WTC11 (cell line): ENCODE data around the gene PDCD10. TPM values are rescaled to one million over a fixed set of nuclear protein-coding genes. Genes with fewer than 3 reads are reported as not detected.

Source experiments
- ATAC-seq: fragments of 200-7000 bp; cut with Tn5 transposase; 2 replicates; pipeline ENCODE4 v1.10.0; 2021; ENCODE audit warnings: mild to moderate bottlenecking, moderate library complexity
- CTCF ChIA-PET: fragments of 300-600 bp; sonication (Branson Sonifier 250); formaldehyde crosslinking; loops from one replicate; lab custom pipeline; 2021; ENCODE audit warnings: antibody characterized with exemption; lab: Charles Lee
- POLR2A ChIA-PET: fragments of 350-600 bp; sonication (Branson Sonifier 250); formaldehyde crosslinking; loops from one replicate; lab custom pipeline; 2021; ENCODE audit warnings: antibody characterized with exemption; lab: Charles Lee
- DNase-seq: peaks from one replicate; pipeline ENCODE4 v3.0.0; 2021; ENCODE audit warnings: low spot score
- H3K27ac Mint-ChIP-seq: 2 replicates; pipeline ENCODE4 v1.8.0; 2021; ENCODE audit warnings: mixed read lengths
- H3K27me3 Mint-ChIP-seq: 2 replicates; pipeline ENCODE4 v1.8.0; 2021; ENCODE audit warnings: low read depth, mild to moderate bottlenecking, moderate library complexity, mixed read lengths
- H3K36me3 Mint-ChIP-seq: 2 replicates; pipeline ENCODE4 v1.8.0; 2021; ENCODE audit warnings: mixed read lengths
- H3K4me1 Mint-ChIP-seq: 2 replicates; pipeline ENCODE4 v1.8.0; 2022; ENCODE audit warnings: mixed read lengths
- H3K4me3 Mint-ChIP-seq: 2 replicates; pipeline ENCODE4 v1.8.0; 2021; ENCODE audit warnings: mild to moderate bottlenecking, moderate library complexity, mixed read lengths
- H3K9me3 Mint-ChIP-seq: 2 replicates; pipeline ENCODE4 v1.8.0; 2021; ENCODE audit warnings: mixed read lengths
- AFF4 ChIP-seq: sonication (generic); formaldehyde crosslinking; IDR thresholded peaks from 2 replicates; pipeline ENCODE4 v1.8.1; 2023; ENCODE audit warnings: mild to moderate bottlenecking, missing genetic modification reagents, borderline replicate concordance
- FOXP1 ChIP-seq: sonication (generic); formaldehyde crosslinking; IDR thresholded peaks from 2 replicates; pipeline ENCODE4 v1.8.0; 2022; ENCODE audit warnings: missing genetic modification reagents, mild to moderate bottlenecking, moderate library complexity, borderline replicate concordance
- HMGXB4 ChIP-seq: sonication (generic); formaldehyde crosslinking; IDR thresholded peaks from 2 replicates; pipeline ENCODE4 v1.8.1; 2023; ENCODE audit warnings: mild to moderate bottlenecking, moderate library complexity, missing genetic modification reagents
- IRF2 ChIP-seq: sonication (generic); formaldehyde crosslinking; IDR thresholded peaks from 2 replicates; pipeline ENCODE4 v1.8.0; 2022; ENCODE audit warnings: low read depth, missing genetic modification reagents, borderline replicate concordance
- MXD4 ChIP-seq: fragments of 250-450 bp; sonication (Bioruptor Pico); IDR thresholded peaks from 2 replicates; pipeline ENCODE4 v1.8.0; 2021; ENCODE audit warnings: mild to moderate bottlenecking, moderate library complexity, borderline replicate concordance
- NR3C1 ChIP-seq: sonication (generic); formaldehyde crosslinking; conservative IDR thresholded peaks from 2 replicates; pipeline ENCODE4 v1.8.1; 2023; ENCODE audit warnings: low read depth, mild to moderate bottlenecking, missing genetic modification reagents
- PREB ChIP-seq: sonication (generic); formaldehyde crosslinking; IDR thresholded peaks from 2 replicates; pipeline ENCODE4 v1.8.1; 2022; ENCODE audit warnings: mild to moderate bottlenecking, missing genetic modification reagents, moderate library complexity, borderline replicate concordance
- SP1 ChIP-seq: sonication (generic); formaldehyde crosslinking; conservative IDR thresholded peaks from 2 replicates; pipeline ENCODE4 v1.8.1; 2022; ENCODE audit warnings: missing genetic modification reagents
- TCF7 ChIP-seq: sonication (generic); formaldehyde crosslinking; IDR thresholded peaks from 2 replicates; pipeline ENCODE4 v1.8.0; 2022; ENCODE audit warnings: mild to moderate bottlenecking, low read depth, missing genetic modification reagents, moderate library complexity
- TEAD4 ChIP-seq: sonication (generic); formaldehyde crosslinking; IDR thresholded peaks from 2 replicates; pipeline ENCODE4 v1.8.0; 2022; ENCODE audit warnings: mild to moderate bottlenecking, missing genetic modification reagents
- TP53 ChIP-seq: sonication (generic); formaldehyde crosslinking; IDR thresholded peaks from 2 replicates; pipeline ENCODE4 v1.8.1; 2023; ENCODE audit warnings: mild to moderate bottlenecking, missing genetic modification reagents
- USF1 ChIP-seq: sonication (generic); formaldehyde crosslinking; IDR thresholded peaks from 2 replicates; pipeline ENCODE4 v1.8.0; 2022; ENCODE audit warnings: mild to moderate bottlenecking, missing genetic modification reagents
- ZBTB21 ChIP-seq: sonication (generic); formaldehyde crosslinking; IDR thresholded peaks from 2 replicates; pipeline ENCODE4 v1.8.1; 2023; ENCODE audit warnings: mild to moderate bottlenecking, missing genetic modification reagents, borderline replicate concordance
- ZNF232 ChIP-seq: sonication (generic); formaldehyde crosslinking; IDR thresholded peaks from 2 replicates; pipeline ENCODE4 v1.8.0; 2022; ENCODE audit warnings: mild to moderate bottlenecking, missing genetic modification reagents
- ZNF416 ChIP-seq: fragments of 250-450 bp; sonication (Bioruptor Pico); IDR thresholded peaks from 2 replicates; pipeline ENCODE4 v1.9.0; 2021; ENCODE audit warnings: mild to moderate bottlenecking, inconsistent platforms
- ZNF423 ChIP-seq: fragments of 250-450 bp; sonication (Bioruptor Pico); IDR thresholded peaks from 2 replicates; pipeline ENCODE4 v2.1.2; 2022; ENCODE audit warnings: mild to moderate bottlenecking, moderate library complexity
- ZNF425 ChIP-seq: fragments of 250-450 bp; sonication (Bioruptor Pico); conservative IDR thresholded peaks from 2 replicates; pipeline ENCODE4 v1.9.0; 2021; ENCODE audit warnings: mild to moderate bottlenecking
- total RNA-seq: library from RNA; stranded (reverse); gene quantifications from 3 replicates; pipeline ENCODE4 v1.2.3, GENCODE V29; 2021
- TF ChIP-seq, protein P1 (sequence below): sonication (generic); formaldehyde crosslinking; IDR thresholded peaks from 2 replicates; pipeline ENCODE4 v1.8.0; 2023; ENCODE audit warnings: missing genetic modification reagents, mild to moderate bottlenecking, borderline replicate concordance

PDCD10 gene
- total RNA-seq, 1 experiment from 2014 or later: 60.8 TPM

DNA sequence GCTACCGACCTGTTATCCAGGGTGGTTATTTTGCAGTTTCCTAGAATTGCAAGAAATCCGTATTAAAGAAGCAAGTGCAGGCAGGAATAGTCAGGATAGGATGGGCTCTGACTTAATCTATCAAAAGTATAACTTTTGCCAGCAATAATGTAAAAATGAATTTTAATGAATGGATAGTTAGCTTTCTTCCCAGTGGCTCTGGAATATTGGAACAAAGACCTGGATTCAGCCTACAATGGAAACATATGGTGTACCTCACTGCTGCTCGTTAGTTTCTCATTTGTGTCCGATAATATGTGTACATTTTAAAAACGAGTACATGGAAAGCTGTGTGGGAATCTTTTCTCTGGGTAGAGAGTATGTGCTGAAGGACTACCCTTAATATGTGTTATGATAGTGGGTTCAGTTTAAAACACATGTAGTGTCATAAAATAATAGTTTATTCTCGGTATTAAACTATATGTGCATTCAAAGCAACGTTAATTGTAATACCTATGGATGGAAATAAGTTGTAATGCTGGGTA is 1.6 kb upstream of the PDCD10 start:
- ChIA-PET CTCF (interaction anchor here (1.0 to 2.0 kb wide), 3 partner anchors 145 to 356 kb away, joined by 3 to 15 read pairs (median 8); partner anchors contain the start of gene ZBBX), POLR2A (interaction anchor here (0.7 to 1.4 kb wide), 3 partner anchors 14 to 356 kb away, joined by 5 to 7 read pairs (median 5); partner anchors contain the start of gene ZBBX)
- no peak for TF ChIP-seq ZBTB21 (CRISPR knock-in tag)
- no peak for TF ChIP-seq FOXP1
- no peak for TF ChIP-seq ZNF416
- no peak for TF ChIP-seq ZNF425
- TF ChIP-seq USF1 (CRISPR knock-in tag): no peak
- TF ChIP-seq SP1 (CRISPR knock-in tag): no peak
- TF ChIP-seq HMGXB4 (CRISPR knock-in tag): no peak
- no peak for TF ChIP-seq MXD4 (CRISPR knock-in tag)
- no peak for TF ChIP-seq AFF4 (CRISPR knock-in tag)
- TF ChIP-seq ZNF423: no peak
- TF ChIP-seq TCF7: no peak
- TF ChIP-seq, protein P1, sequence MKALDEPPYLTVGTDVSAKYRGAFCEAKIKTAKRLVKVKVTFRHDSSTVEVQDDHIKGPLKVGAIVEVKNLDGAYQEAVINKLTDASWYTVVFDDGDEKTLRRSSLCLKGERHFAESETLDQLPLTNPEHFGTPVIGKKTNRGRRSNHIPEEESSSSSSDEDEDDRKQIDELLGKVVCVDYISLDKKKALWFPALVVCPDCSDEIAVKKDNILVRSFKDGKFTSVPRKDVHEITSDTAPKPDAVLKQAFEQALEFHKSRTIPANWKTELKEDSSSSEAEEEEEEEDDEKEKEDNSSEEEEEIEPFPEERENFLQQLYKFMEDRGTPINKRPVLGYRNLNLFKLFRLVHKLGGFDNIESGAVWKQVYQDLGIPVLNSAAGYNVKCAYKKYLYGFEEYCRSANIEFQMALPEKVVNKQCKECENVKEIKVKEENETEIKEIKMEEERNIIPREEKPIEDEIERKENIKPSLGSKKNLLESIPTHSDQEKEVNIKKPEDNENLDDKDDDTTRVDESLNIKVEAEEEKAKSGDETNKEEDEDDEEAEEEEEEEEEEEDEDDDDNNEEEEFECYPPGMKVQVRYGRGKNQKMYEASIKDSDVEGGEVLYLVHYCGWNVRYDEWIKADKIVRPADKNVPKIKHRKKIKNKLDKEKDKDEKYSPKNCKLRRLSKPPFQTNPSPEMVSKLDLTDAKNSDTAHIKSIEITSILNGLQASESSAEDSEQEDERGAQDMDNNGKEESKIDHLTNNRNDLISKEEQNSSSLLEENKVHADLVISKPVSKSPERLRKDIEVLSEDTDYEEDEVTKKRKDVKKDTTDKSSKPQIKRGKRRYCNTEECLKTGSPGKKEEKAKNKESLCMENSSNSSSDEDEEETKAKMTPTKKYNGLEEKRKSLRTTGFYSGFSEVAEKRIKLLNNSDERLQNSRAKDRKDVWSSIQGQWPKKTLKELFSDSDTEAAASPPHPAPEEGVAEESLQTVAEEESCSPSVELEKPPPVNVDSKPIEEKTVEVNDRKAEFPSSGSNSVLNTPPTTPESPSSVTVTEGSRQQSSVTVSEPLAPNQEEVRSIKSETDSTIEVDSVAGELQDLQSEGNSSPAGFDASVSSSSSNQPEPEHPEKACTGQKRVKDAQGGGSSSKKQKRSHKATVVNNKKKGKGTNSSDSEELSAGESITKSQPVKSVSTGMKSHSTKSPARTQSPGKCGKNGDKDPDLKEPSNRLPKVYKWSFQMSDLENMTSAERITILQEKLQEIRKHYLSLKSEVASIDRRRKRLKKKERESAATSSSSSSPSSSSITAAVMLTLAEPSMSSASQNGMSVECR (CRISPR knock-in tag): no peak
- TF ChIP-seq ZNF232: no peak
- TF ChIP-seq PREB: no peak
- no peak for TF ChIP-seq TEAD4 (CRISPR knock-in tag)
- TF ChIP-seq IRF2: no peak
- no peak for TF ChIP-seq TP53 (CRISPR knock-in tag)
- TF ChIP-seq NR3C1: no peak
- no peak overlapping the region for H3K27ac Mint-ChIP-seq
- DNase-seq: no peak
- ATAC-seq: no peak
- H3K4me1 Mint-ChIP-seq: peaks cover 47% of the 10 kb centered on the region
- H3K27me3 Mint-ChIP-seq: no peaks in the 10 kb centered on the region
- no peak overlapping the region for H3K4me3 Mint-ChIP-seq
- no peaks in the 10 kb centered on the region for H3K36me3 Mint-ChIP-seq
- no peaks in the 10 kb centered on the region for H3K9me3 Mint-ChIP-seq
